Neural progenitor cell (in vitro differentiated cells): ENCODE measurements around the gene TXNRD1.

ENCODE experiments used
- EZH2phosphoT487 ChIP-seq: fragments of 200-600 bp; sonication (generic); IDR thresholded peaks from 2 replicates; pipeline ENCODE4 v1.6.1; 2017; ENCODE audit warnings: antibody characterized with exemption
- TF ChIP-seq, protein P1 (sequence below): fragments of 200-600 bp; sonication (generic); IDR thresholded peaks from 2 replicates; pipeline ENCODE4 v1.5.1; 2017; ENCODE audit warnings: antibody characterized with exemption, mild to moderate bottlenecking

DNA sequence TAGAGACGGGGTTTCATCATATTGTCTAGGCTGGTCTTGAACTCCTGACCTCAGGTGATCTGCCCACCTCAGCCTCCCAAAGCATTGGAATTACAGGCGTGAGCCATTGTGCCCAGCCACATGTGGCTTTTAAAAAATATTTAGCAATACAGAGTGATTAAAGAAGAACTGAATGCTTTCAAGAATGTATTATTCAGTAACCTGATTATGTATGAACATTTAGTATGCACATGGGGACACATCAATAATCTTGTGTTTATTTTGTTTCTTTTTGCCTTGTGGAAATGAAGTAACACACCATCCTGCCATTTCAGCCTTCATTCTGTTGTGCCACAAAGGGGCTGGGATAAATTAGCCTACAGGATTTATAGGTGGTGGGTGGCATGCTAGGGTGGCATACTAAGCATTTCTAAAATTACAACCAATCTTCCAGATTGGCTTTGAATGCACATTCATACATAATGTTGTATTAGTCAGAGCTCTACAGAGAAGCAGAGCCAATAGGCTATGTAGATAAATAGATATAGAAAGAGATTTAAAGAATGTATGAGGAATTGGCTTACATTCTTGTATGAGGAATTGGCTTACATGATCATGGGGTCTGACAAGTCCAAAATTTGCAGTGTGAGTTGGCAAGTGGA is 25.5 kb upstream of the TXNRD1 start:
- TF ChIP-seq, protein P1, sequence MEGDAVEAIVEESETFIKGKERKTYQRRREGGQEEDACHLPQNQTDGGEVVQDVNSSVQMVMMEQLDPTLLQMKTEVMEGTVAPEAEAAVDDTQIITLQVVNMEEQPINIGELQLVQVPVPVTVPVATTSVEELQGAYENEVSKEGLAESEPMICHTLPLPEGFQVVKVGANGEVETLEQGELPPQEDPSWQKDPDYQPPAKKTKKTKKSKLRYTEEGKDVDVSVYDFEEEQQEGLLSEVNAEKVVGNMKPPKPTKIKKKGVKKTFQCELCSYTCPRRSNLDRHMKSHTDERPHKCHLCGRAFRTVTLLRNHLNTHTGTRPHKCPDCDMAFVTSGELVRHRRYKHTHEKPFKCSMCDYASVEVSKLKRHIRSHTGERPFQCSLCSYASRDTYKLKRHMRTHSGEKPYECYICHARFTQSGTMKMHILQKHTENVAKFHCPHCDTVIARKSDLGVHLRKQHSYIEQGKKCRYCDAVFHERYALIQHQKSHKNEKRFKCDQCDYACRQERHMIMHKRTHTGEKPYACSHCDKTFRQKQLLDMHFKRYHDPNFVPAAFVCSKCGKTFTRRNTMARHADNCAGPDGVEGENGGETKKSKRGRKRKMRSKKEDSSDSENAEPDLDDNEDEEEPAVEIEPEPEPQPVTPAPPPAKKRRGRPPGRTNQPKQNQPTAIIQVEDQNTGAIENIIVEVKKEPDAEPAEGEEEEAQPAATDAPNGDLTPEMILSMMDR, result no peak
- TF ChIP-seq EZH2phosphoT487, result no peak
